Thoracic aorta (tissue), 2 donors: ENCODE results near the gene SCUBE2. TPM values are rescaled to one million over a fixed set of nuclear protein-coding genes. Genes with fewer than 3 reads are reported as not detected.

Experiments
- ATAC-seq: fragments of 150-250 bp; one replicate; pipeline ENCODE4 v1.8.0; 2017; ENCODE audit warnings: low read depth; ENCODE audit not compliant: insufficient number of reproducible peaks, low FRiP score
- DNase-seq: peaks from one replicate; pipeline ENCODE4 v3.0.0-alpha.2; 2020; ENCODE audit warnings: low spot score
- H3K27ac ChIP-seq, 2 donors: fragments of 200-600 bp; sonication (generic); 1 replicate in 1 of 2; 2 replicates in 1 of 2; pipeline ENCODE4 v1.5.1; 2016; ENCODE audit warnings: mild to moderate bottlenecking in 2 of 2, moderate library complexity in 2 of 2
- H3K27me3 ChIP-seq: fragments of 200-600 bp; sonication (generic); replicated peaks from 2 replicates; pipeline ENCODE4 v1.6.0; 2016; ENCODE audit warnings: mild to moderate bottlenecking; ENCODE audit not compliant: insufficient read depth
- H3K36me3 ChIP-seq: fragments of 200-600 bp; sonication (generic); one replicate; pipeline ENCODE4 v1.5.1; 2016
- H3K4me1 ChIP-seq, 2 donors: fragments of 200-600 bp; sonication (generic); 1 replicate in 1 of 2; 2 replicates in 1 of 2; pipeline versions ENCODE4 v1.5.1 to v1.6.0; 2016; ENCODE audit warnings: low read depth in 2 of 2, mild to moderate bottlenecking in 1 of 2; ENCODE audit not compliant: control insufficient read depth in 1 of 2
- H3K4me3 ChIP-seq: fragments of 200-600 bp; sonication (generic); 2 replicates; pipeline ENCODE4 v1.5.1; 2016; ENCODE audit warnings: mild to moderate bottlenecking
- H3K9me3 ChIP-seq: fragments of 200-600 bp; sonication (generic); 2 replicates; pipeline ENCODE4 v1.5.1; 2016
- CTCF ChIP-seq: fragments of 200-600 bp; sonication (generic); IDR thresholded peaks from one replicate; pipeline ENCODE4 v1.5.1; 2019; ENCODE audit warnings: antibody characterized with exemption
- total RNA-seq, 2 donors: library from RNA; depleted of rRNA; stranded (reverse); fragments of >200 nt; gene quantifications; one replicate each; pipeline versions ENCODE4 v1.1.0 to v1.2.3, GENCODE V29; 2016

Gene SCUBE2
- total RNA-seq, 2 donors from 2014 or later = 1.2 to 3.9 TPM

- Histone ChIP-seq H3K27ac (no peak overlapping the region), H3K4me1 (peaks cover 0 to 5% of the 10 kb centered on the region in 2 donors), H3K9me3 (no peaks in the 10 kb centered on the region), H3K27me3 (no peaks in the 10 kb centered on the region), H3K36me3 (no peaks in the 10 kb centered on the region), H3K4me3 (no peak overlapping the region)
- TF ChIP-seq CTCF = no peak
- DNase-seq (no peak), ATAC-seq (no peak)
Measured at GRCh38 chr11:9089061-9089460, 2.3 kb downstream of the SCUBE2 start.

- DNase-seq (no peak), ATAC-seq (no peak)
- no peaks in the 10 kb centered on the region for H3K36me3 ChIP-seq
- no peak for TF ChIP-seq CTCF
- no peaks in the 10 kb centered on the region for H3K27me3 ChIP-seq
- H3K4me1 ChIP-seq = no peaks in the 10 kb centered on the region
- no peaks in the 10 kb centered on the region for H3K9me3 ChIP-seq
- H3K4me3 ChIP-seq = no peak overlapping the region
- H3K27ac ChIP-seq = no peak overlapping the region
Measured at GRCh38 chr11:9082575-9082974, 8.8 kb downstream of the SCUBE2 start.

- no peak for TF ChIP-seq CTCF
- Histone ChIP-seq H3K27ac (no peak overlapping the region), H3K36me3 (no peaks in the 10 kb centered on the region), H3K4me3 (no peak overlapping the region), H3K4me1 (no peaks in the 10 kb centered on the region), H3K27me3 (no peaks in the 10 kb centered on the region), H3K9me3 (no peaks in the 10 kb centered on the region)
- DNase-seq = no peak
- ATAC-seq = no peak
Measured at GRCh38 chr11:9081153-9081552, 10.2 kb downstream of the SCUBE2 start.

- no peak for DNase-seq
- H3K27ac ChIP-seq = no peak overlapping the region
- no peaks in the 10 kb centered on the region for H3K9me3 ChIP-seq
- TF ChIP-seq CTCF = no peak
- H3K4me3 ChIP-seq = no peak overlapping the region
- no peaks in the 10 kb centered on the region for H3K27me3 ChIP-seq
- no peak for ATAC-seq
- H3K36me3 ChIP-seq = no peaks in the 10 kb centered on the region
- H3K4me1 ChIP-seq = no peaks in the 10 kb centered on the region
Measured at GRCh38 chr11:9078113-9079086, 13.0 kb downstream of the SCUBE2 start.

- DNase-seq = no peak
- ATAC-seq = no peak
- Histone ChIP-seq H3K27me3 (no peaks in the 10 kb centered on the region), H3K9me3 (no peaks in the 10 kb centered on the region), H3K4me1 (no peaks in the 10 kb centered on the region), H3K27ac (no peak overlapping the region), H3K36me3 (no peaks in the 10 kb centered on the region), H3K4me3 (no peak overlapping the region)
- TF ChIP-seq CTCF = no peak
Measured at GRCh38 chr11:9077164-9077563, 14.2 kb downstream of the SCUBE2 start.
